CD1c-positive myeloid dendritic cell (primary cell): ENCODE results near the gene PKNOX2.

Source experiments
- DNase-seq: peaks from one replicate; pipeline ENCODE4 v3.0.0-alpha.2; 2016; ENCODE audit errors: extremely low spot score

The PKNOX2 gene

DNA sequence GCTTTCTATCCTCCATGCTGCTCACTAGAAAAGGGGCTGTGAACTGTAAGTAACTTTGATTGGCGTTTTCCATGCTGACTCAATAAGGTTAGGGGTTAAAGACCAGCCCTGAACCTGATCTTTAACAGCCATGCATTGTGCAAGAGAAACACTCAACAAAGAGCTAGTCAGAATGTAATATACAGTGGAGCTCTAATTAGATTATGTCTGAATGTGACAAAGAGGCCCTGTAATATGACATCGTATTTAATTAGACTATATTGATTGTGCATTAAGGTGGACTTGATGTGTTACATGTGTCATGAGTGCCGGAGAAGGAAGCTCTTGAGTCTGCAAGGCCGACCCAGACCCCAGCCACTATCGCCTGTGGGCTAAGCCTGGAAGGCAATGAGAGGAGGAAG lies 70.5 kb downstream of the PKNOX2 start:
- DNase-seq: no peak

DNA sequence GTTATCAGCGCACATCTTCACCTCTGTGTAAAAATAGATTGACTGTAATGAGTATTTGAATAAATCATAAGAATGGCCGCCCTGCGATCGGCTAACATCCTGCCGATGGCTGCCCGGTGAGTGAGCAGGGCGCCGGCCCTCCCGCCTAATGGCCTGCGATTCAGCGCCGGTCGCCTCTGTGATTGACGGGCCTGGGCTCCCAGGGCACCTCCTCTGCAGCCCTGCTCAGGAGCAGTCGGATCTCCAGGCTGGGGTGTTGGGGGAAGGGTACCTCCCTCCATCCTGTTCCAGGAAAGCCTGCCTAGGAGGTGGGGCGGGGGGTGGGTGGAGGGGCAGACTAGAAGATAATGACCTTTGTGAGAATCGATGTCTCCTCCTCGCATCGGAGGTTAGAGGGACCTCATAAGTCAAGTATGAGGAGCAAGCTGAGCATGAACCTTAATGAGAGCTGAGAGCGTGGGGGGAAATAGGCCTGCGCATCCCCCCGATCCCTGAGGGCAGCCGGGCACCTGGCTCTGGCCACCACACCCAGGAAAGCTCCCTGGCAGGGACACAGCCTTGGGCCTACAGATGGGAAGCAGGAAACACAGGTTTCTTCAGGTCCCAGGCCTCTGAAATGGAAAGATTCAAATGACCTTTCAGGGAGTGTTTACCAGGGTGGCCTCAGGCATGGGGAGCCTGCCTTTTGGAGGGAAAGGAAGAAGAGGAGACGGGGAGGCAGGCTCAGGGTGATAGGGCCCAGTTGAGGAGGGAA lies 71.7 kb downstream of the PKNOX2 start:
- no peak for DNase-seq

DNA sequence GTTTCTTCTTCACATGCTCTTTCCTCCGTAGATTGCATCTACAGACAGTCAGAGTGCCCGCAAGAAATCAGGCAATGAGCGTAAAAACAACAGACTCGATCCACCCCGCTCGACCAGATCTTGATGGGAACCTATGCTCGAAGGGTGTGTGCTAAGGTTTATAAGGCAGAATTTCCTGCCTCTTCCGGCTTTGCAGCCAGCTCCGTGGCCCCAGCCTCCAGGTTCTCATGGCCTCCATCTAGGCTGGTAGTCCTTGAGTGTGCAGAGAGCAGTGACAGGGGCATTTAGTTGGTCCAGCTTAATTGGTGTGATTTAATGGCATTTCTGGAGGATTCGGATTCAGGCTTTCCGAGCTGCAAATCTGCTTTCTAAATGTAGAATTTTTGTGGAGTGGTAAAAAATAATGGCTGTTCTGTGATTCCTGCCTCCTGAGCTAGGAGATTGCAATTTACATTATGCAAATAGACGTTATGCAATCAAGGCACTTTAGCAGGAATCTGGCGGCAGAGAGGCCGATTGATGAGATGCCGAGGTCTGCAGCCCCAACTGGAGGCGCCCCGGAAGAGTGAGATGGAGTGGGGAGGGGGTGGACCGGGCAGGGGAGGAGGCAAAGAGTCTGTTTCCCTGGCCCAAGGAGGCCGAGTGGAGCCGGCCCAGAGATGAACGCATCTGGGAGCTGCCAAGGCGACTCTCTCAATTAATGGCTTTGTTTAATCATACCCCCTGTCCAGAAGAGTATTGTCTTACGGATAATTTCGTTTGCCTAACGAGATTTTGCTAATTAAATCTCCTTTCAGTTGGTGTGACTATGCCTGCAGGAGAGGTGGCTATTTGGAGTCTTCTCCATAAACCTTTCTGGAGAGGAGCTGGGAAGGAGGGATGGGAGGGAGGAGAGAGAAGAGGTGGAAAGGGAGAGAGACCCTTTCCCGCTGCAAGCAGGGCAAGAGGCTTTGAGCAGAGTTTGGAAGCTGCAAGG lies 75.3 kb downstream of the PKNOX2 start:
- no peak for DNase-seq

DNA sequence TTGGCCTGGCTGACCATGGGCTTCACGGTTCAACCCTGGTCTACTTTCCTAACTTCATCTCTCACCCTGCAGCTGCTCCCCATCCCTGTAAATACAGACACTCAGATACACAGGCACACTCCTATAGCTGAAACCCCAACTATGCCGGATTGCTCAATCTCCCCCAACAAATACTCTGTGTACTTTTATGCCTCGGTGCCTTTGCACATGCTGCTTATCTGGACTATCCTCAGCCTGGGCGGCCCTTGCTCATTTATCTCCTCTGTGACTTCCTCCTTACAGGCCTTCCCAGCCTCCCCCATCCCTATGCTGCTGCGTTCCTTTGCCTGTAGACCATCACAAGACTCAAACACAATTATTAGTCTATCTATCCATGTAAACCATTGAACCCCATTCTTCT lies 76.6 kb downstream of the PKNOX2 start:
- no peak for DNase-seq

DNA sequence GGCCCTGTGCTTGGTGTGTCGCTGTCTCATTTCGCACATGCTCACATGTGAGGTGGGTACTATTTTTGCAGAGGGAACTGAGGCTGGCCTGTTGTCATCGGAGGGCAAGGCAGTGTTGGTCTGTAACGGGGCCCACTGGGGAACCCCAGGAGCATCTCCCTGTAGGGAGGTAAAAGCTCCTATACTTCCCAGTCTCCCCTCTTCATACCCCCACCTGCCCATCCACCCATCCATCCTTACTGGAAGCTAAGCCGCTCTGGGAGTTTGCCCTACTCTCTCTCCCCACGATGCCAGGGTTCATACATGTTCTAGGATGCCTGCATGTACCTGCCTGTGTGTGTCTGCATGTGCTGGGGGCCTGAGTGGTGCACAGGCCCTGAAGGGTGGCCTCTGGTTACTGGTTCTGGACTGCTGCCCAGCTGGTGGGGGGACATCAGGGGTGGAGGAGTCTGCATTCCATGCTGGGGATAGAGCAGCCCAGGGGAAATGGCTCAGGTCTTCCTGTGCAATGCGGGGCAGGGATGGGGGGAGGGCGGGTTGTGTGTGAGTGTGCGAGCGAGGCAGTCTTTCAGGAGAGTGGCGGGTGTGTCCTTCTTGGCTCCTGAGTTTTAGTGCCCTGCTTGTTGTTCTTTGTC lies 77.7 kb downstream of the PKNOX2 start:
- DNase-seq: no peak

DNA sequence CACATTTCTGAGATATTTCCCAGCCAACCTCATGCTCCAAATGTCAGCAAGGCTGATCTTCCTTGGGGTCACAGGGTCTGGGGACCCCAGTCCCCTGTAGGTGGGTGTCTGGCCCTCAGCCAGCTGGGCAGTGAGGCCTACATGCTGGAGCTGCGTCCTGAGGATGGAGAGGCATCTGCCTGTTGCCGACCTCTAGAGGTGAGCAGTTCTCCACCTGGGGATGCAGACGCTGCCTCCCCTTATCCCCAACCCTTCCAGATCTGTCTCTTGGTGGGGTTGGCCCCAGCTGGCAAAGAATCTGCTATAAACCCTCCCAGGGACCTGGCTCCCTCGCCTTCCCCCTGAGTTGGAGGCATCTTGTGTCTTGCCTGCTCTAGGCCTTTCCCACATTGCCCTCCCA lies 79.6 kb downstream of the PKNOX2 start:
- no peak for DNase-seq

DNA sequence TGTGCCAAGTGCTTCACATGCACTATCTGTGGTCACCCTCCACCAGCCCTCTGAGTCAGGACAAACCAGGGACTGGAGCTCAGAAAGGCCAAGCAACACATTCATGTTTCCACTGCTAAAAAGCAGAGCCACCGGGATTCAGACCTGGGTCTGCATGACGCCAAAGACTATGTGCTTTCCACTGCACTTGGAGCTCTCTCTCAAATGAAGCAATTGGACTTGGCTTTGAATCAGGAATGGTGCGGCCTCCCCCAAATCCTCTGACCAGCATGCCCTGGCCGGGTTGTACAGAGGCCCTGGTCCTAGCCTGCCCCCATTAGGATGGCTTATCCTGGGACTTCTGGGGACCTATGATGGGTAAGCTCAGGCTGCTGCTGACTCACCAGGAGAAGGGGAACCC lies 80.7 kb downstream of the PKNOX2 start:
- no peak for DNase-seq

DNA sequence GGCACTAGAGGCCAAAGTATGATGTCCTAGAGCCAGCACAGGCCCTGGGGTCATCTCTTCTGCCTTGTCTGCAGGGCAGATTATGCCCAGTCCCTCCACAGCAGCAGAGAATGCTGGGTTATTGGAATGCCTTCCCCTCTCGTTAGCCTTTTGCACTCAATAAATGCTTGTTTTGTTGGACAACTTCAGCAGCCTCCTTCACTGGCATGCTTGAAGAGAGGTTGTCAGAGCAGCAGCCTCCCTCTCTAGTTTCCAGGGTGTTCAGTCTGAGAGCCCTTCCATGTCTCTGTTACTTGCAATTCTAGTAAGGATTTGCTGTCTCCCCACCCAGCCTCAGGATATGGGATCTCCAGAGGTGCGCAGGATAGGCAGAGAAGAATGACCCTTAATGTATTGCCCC lies 82.9 kb downstream of the PKNOX2 start:
- DNase-seq: no peak

DNA sequence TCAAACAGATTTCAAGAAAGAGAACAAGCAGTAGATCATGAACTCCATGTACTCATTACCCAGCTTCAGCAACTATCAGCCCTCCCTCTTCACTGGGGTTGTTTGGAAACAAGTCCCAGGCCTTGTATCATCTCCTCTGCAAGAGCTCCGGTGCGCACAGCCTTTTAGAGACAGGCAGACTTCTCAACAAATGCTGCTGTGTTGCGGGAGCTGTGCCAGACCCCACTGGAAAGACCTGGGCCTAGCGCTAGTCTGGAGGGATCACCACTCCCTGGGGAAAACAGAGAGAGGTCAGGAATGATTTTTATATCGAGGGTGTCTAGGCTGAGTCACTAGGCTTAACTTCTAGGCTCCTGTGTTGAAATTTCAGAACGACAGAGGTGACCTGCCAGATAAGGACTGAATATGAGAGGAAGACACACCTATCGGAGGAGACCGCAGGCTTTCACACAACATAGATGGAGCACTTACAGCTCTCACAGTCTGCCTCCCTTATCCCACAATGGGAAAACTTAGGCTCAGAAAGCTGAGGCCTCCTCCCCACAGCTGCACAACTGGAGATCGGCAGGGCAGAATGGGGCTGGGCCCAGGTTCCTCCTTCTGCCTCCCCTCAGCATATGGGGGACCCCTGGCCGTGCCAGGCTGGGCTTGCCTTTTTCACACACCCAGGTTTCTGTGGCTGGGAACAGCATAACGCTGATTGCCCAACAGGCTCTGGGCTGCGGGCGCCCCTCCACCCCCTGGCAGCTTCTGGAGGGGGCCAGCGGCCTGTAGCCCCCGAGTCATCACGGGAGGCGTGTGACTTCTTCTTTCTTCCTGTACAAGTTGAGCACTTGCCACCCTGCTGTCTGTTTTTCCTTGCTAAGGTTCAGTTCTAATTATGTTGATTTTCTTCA lies 86.0 kb downstream of the PKNOX2 start:
- no peak for DNase-seq

DNA sequence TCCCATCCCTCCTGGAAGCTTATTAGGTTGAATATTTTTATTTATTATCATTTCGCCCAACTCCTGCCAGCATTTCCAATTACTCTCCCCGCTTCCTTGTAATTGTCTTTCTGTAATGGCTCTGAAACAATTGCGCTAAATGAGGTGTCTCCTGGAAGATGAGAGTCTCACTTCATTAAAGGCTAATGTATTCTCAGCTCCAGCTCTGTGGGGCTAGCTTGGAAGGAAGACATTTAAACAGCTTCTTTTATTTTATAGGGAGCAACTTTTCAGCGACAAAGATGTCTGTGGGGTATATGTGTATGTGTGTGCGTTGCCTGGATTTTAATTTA lies 86.6 kb downstream of the PKNOX2 start:
- DNase-seq: no peak

DNA sequence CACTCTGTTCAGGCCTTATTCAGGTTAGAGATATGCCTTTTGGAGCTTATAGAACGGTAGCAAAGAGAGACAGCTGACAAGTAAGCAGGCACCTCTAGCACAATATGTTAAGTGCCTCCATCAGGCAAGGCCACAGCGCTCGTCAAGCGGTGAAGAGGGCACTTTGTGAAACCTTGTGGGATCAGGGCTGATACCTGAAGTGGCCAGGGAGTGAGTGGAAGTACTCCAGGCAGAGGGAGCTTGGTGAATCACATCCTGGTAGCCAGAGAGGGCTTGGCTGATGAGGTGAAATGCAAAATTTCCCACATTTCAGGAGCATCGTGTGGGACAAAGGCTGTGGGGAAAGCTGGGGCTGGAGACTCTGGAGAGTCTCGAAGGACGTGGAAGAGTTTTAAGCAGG lies 87.4 kb downstream of the PKNOX2 start:
- no peak for DNase-seq

DNA sequence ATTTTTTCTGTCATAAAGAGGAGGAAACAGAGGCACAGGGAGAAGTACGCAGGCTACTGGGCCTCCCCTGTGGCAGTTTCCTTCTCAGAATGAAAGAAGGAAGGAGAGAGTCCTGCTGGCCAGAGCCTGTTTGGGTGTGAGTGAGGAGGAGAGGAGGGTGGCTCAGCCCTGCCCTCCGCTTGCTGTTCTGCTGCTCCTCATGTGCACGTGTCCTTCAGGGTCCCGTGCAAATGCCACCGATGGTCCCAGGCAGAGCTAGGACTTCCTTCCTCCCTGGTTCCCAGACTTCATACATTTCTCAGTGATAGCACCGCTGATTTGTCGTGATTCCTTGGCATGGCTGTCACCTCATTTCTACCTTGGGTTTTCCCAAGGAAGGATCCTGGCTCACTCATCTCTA lies 88.7 kb downstream of the PKNOX2 start:
- DNase-seq: no peak

DNA sequence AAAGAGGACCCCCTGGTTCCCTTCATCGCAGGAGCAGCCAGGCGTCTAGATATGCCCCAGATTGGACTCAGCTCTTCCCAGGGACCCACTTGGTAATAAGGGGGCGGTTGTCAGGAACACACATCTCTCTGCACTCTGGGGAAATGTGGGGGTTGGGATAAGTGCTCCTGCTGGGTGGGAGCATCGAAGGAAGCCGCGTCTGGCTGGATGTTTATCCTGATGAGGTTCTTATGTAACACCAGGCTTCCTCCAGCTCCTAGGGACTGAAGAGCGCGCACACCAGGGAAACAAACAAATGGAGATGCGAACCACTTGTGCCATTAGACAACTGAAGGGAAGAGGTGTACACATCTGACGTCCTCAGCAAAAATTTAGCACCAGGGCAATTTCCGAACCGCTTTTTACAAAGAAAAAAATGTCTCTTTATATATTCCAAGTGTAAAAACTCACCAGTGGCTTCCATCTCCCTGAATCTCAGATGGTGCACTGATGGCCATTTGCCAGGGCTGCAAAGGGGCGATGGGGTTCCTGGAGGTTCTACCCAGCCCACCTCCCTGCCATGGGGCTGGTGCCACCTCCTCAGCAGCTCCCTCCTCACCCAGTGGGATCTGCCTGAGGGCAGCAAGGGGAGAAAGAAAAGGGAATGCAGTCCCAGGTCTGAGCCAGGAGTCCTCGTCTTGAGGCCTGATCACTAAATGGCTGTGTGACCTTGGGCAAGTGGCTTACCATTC lies 89.4 kb downstream of the PKNOX2 start:
- DNase-seq: no peak

DNA sequence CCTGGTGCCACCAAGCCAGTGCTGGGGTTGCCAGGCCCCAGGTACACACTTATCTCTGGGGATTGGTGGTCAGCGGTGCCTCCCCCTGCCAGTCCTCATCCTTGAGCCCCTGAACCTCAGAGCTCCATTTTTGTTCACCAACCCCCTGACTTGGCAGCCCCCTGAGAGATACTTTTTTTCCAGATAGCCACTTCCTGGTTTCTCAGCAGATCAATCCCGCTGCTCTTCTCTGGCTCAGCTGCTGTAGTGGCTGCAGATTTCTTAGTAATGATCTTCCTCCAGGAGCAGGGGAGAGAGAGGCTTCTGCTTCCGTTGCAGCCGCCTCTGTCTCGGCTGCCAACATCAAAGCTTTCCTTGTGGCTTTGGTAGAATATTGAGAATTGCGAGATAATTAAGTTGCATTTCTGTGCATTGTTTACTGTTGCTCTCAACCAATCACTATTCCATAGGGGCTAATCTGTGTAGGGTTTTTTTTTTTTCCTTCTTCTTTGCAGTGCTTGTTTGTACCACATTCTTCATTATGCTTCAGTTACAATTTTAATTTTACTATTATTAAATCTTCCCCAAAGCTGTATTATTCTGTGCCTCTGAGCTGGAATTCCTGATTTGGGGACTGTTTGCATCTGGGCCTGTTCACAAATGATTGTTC lies 92.1 kb downstream of the PKNOX2 start:
- no peak for DNase-seq

DNA sequence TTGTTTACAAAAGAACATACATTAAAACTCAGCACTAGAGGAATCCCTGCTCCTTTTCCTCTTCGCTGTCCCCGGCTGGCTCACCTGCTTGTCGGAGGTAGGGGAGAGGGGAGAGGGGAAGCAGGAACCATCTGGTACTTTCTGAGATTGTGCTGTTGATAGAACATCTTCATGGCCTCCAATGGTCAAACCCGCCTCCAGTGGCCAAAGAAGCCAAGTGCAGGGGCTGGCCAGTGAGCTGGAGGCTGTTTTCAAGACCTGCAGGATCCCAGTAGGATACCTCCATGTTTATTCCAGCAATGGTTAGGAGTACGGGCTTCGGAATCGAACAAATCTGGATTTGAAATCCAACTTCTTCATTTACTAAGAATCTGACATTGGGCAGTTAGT lies 92.6 kb downstream of the PKNOX2 start:
- DNase-seq: no peak

DNA sequence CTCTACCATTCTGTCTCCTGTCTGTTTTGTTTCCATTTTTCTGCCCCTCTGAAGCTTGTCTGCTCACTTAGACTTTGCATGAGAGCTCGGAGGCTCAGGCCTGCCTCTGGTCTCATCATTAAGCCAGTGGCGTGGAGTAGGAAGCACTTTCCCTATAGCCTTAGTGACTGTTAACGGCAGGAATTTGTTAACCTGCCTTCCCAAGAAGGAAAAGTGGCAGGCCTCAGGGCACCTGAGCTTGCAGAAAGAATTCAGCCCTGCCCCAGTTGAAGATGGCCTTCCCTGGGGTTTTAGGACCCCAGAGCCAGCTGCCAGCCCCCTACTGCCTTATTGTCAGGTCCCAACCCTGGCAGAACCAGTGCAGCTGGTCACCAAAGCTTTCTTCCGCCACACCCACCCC lies 93.2 kb downstream of the PKNOX2 start:
- DNase-seq: no peak

DNA sequence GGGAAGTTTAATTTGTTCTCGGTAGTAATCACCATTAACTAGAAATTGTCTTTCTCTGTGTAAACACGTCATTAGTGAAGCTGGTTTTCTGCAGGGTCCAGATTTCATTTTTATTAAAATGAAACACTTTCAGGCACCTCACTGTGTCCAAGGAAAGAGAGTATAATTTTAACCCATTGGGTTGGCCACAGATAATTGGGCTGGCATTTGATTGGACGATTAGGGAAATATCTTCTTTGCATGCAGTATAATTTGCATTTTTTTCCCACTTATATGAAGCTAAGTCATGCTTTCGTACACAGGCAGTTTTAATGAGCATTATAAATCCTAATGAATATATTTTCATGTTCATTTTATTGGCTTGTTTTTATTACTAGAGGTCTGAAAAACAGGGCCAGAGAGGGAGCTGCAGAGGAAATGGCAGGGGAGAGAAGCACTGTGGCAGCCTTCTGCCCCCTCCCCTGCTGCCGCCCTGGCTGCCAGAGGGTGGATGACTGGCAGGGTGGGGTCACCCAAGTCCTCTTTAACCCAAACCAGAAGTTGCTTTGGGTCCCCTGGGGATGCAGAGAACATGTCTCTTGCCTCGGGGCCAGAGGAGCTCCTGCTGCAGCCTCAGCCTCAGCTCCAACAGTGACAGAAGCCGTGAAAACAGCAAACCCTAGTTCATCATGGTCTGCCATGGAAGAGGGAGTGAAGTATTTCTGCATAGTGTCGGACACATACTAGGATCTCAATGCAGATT lies 93.9 kb downstream of the PKNOX2 start:
- no peak for DNase-seq

DNA sequence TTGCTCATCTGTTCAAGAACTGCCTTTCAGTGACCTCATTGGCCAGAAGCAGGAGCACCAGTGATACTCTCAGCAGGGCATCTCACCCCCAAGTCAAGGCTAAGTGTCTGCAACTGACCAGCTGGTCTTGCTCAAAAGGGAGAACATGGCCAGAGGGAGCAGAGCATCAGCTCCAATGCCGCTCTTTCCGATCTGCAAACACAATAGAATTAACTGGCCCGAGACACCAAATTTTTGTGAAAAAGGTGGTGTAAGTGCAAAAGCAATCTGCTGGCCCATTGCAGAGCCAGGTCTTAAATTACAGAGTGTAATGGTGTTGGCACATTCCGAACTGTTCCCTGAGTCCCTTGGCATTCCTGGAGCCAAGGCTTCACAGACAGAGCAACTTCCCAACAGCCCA lies 97.0 kb downstream of the PKNOX2 start:
- no peak for DNase-seq

DNA sequence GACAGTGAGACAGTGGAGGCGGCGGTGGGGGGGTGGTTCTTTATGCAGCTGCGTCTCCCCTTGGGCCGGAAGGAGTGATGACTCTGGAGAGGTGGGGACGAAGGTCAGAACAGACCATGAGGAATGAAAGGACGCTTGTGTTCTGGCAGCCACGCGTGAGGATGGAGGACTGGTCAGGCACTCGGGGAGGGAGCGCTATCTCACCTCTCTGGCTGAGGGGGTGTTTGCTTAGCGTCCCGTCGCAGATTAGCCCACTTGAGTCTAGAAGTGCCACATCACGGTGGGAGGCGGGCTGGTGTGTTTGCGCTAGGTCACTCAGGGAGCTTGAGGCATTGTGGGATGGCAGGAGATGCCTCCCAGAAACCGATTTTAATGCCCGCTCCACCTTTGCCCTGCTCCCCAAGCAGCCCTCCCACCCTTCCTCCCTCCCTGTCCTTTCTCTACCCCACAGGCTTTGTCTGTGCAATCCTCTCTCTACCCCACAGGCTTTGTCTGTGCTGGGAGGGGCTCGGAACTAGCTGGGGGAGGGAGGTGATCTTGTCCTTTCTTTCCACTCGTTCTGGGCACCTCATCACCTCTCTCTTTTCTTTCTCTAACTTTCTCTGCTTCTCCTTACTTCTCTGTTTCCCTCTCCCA lies 97.8 kb downstream of the PKNOX2 start:
- no peak for DNase-seq
